Measurements from ENCODE around the gene NCKAP1. TPM values are rescaled to one million over a fixed set of nuclear protein-coding genes. Genes with fewer than 3 reads are reported as not detected.

The NCKAP1 gene
- total RNA-seq, 1 experiment from 2014 or later = 76.2 TPM

- POLR2A ChIA-PET (ENCODE audit: unreplicated experiment) = no interaction called here
- no TSS peak for BruUV-seq (replicated peaks)
These were observed 38.8 kb downstream of the NCKAP1 start for GRCh38 chr2:182999348-183000028.

GRCh38 chr2:182994228-182994912 is 43.9 kb downstream of the NCKAP1 start:
- BruUV-seq (replicated peaks) = no TSS peak
- Histone ChIP-seq H3K79me2 (ENCODE audit: low read length) (peaks cover 4% of the 10 kb centered on the region; the same call in 1 of the 2 replicates), H3K9ac (ENCODE audit: low read length) (no peak overlapping the region)

More at GRCh38 chr2:182999348-183000028, 38.8 kb downstream of the NCKAP1 start:
- Histone ChIP-seq H3K9me2 (replicated peaks; ENCODE audit: low read length) (no peaks in the 10 kb centered on the region), H3K9me3 (ENCODE audit: low read length) (no peaks in the 10 kb centered on the region), H3K4me3 (ENCODE audit: low read length) (no peak overlapping the region), H3K27me3 (ENCODE audit: low read length) (no peaks in the 10 kb centered on the region), H3K27ac (ENCODE audit: low read length) (no peak overlapping the region), H2AFZ (ENCODE audit: low read length) (no peak overlapping the region), H3F3A (ENCODE audit: low read length, unreplicated experiment) (no peaks in the 10 kb centered on the region), H3K79me2 (ENCODE audit: low read length) (peaks cover 17% of the 10 kb centered on the region), H3K4me1 (ENCODE audit: insufficient read depth, low read length) (no peaks in the 10 kb centered on the region), H3K9ac (ENCODE audit: low read length) (no peak overlapping the region), H3K4me2 (ENCODE audit: low read length) (no peak overlapping the region), H3K36me3 (ENCODE audit: low read depth, low read length) (peaks cover 50% of the 10 kb centered on the region), H4K20me1 (ENCODE audit: low read length) (0 out of 2 replicates have a peak, but pooled peaks cover 7% of the 10 kb centered on the region)
- DNase-seq = no peak
- ATAC-seq = no peak
- intact Hi-C loops (cut with micrococcal nuclease) = no loop called here
- CTCF ChIA-PET = no interaction called here
- TF ChIP-seq CTCF (conservative IDR thresholded peaks at IDR 0.05; ENCODE audit: low read depth, low read length) = no peak
- no peak for TF ChIP-seq EZH2phosphoT487 (IDR thresholded peaks at IDR 0.05; ENCODE audit: borderline replicate concordance, low read length)
- TF ChIP-seq EZH2 (IDR thresholded peaks at IDR 0.05; ENCODE audit: low read length, unreplicated experiment) = no peak

More at GRCh38 chr2:182994228-182994912, 43.9 kb downstream of the NCKAP1 start:
- no peaks in the 10 kb centered on the region for H4K20me1 ChIP-seq (ENCODE audit: low read length)
- H3K36me3 ChIP-seq (ENCODE audit: low read depth, low read length) = peaks cover 36% of the 10 kb centered on the region
- ChIA-PET POLR2A (ENCODE audit: unreplicated experiment) (interaction anchor here (0.7 kb wide), 1 partner anchor 31 kb away, joined by 3 read pairs; no protein-coding TSS in a partner anchor), CTCF (no interaction called here)
- no peaks in the 10 kb centered on the region for H3K4me1 ChIP-seq (ENCODE audit: insufficient read depth, low read length)
- H3K4me2 ChIP-seq (ENCODE audit: low read length) = no peak overlapping the region
- no peak overlapping the region for H3K4me3 ChIP-seq (ENCODE audit: low read length)
- intact Hi-C loops (cut with micrococcal nuclease) = no loop called here
- TF ChIP-seq EZH2 (IDR thresholded peaks at IDR 0.05; ENCODE audit: low read length, unreplicated experiment) (no peak), EZH2phosphoT487 (IDR thresholded peaks at IDR 0.05; ENCODE audit: borderline replicate concordance, low read length) (no peak), CTCF (conservative IDR thresholded peaks at IDR 0.05; ENCODE audit: low read depth, low read length) (no peak)
- H3F3A ChIP-seq (ENCODE audit: low read length, unreplicated experiment) = no peaks in the 10 kb centered on the region
- no peak overlapping the region for H3K27ac ChIP-seq (ENCODE audit: low read length)
- ATAC-seq (no peak), DNase-seq (no peak)
- no peaks in the 10 kb centered on the region for H3K9me2 ChIP-seq (replicated peaks; ENCODE audit: low read length)
- no peak overlapping the region for H2AFZ ChIP-seq (ENCODE audit: low read length)
- H3K9me3 ChIP-seq (ENCODE audit: low read length) = no peaks in the 10 kb centered on the region
- H3K27me3 ChIP-seq (ENCODE audit: low read length) = no peaks in the 10 kb centered on the region
